GM18870 (cell line): ENCODE data around the gene MED26.
A peak's percentile ranks its signal among the peaks of the same experiment; 100 is the strongest.

Source experiments
- ATAC-seq: cut with Tn5 transposase; IDR thresholded peaks from one replicate; pipeline ENCODE4 v1.9.1; 2021; ENCODE audit warnings: moderate library complexity; ENCODE audit not compliant: unreplicated experiment

Gene MED26

GRCh38 chr19:16591803-16592556, 36.0 kb downstream of the MED26 start:
- ATAC-seq, result no peak

- no peak for ATAC-seq
Observed at GRCh38 chr19:16590876-16591802, 36.9 kb downstream of the MED26 start.

- ATAC-seq, result no peak
Observed at GRCh38 chr19:16589917-16590316, 38.1 kb downstream of the MED26 start.

GRCh38 chr19:16588824-16589577, 39.0 kb downstream of the MED26 start:
- no peak for ATAC-seq

GRCh38 chr19:16587833-16588823, 39.9 kb downstream of the MED26 start:
- ATAC-seq, result peak; percentile 38

GRCh38 chr19:16586991-16587832, 40.8 kb downstream of the MED26 start:
- no peak for ATAC-seq

- no peak for ATAC-seq
Observed at GRCh38 chr19:16586477-16586871, 41.5 kb downstream of the MED26 start.

GRCh38 chr19:16585808-16586476, 42.1 kb downstream of the MED26 start:
- peak; percentile 30 for ATAC-seq

- ATAC-seq, result no peak
Observed at GRCh38 chr19:16585094-16585801, 42.8 kb downstream of the MED26 start.

GRCh38 chr19:16584248-16585093, 43.5 kb downstream of the MED26 start:
- peak; percentile 37 for ATAC-seq

- ATAC-seq, result no peak
Observed at GRCh38 chr19:16582486-16583261, 45.3 kb downstream of the MED26 start.

GRCh38 chr19:16581971-16582343, 46.0 kb downstream of the MED26 start:
- ATAC-seq, result no peak

- ATAC-seq, result no peak
Observed at GRCh38 chr19:16581145-16581970, 46.6 kb downstream of the MED26 start.

GRCh38 chr19:16579381-16579780, 48.6 kb downstream of the MED26 start:
- no peak for ATAC-seq

GRCh38 chr19:16577531-16577985, 50.4 kb downstream of the MED26 start:
- ATAC-seq, result no peak
